GM12891 (cell line): ENCODE data around the gene NPRL2.

Source experiments
- DNase-seq: peaks from one replicate; pipeline ENCODE4 v3.0.0; 2011; ENCODE audit warnings: low spot score; ENCODE audit not compliant: insufficient read length
- FAIRE-seq: peaks from 2 replicates; lab custom pipeline; 2011; peaks lifted over from hg19 to GRCh38; lab: Jason Lieb, UNC
- PAX5 ChIP-seq: IDR thresholded peaks from 2 replicates; pipeline ENCODE4 v1.6.1; 2011; ENCODE audit warnings: low read length, moderate library complexity, mild to moderate bottlenecking; ENCODE audit not compliant: insufficient read depth, severe bottlenecking
- POLR2A ChIP-seq: IDR thresholded peaks from 2 replicates; pipeline ENCODE4 v1.6.1; 2011; ENCODE audit warnings: low read depth, low read length, control low read depth
- POLR2AphosphoS5 ChIP-seq: IDR thresholded peaks from 2 replicates; pipeline ENCODE4 v1.6.1; 2011; ENCODE audit warnings: low read depth, low read length, control low read depth
- POU2F2 ChIP-seq: IDR thresholded peaks from 2 replicates; pipeline ENCODE4 v1.6.1; 2011; ENCODE audit warnings: low read depth, mild to moderate bottlenecking, control low read depth, low read length, moderate library complexity
- SPI1 ChIP-seq: IDR thresholded peaks from 2 replicates; pipeline ENCODE4 v1.6.1; 2011; ENCODE audit warnings: low read depth, low read length, control low read depth
- TAF1 ChIP-seq: IDR thresholded peaks from 2 replicates; pipeline ENCODE4 v1.6.1; 2011; ENCODE audit warnings: low read depth, low read length, control low read depth

The NPRL2 gene

DNA sequence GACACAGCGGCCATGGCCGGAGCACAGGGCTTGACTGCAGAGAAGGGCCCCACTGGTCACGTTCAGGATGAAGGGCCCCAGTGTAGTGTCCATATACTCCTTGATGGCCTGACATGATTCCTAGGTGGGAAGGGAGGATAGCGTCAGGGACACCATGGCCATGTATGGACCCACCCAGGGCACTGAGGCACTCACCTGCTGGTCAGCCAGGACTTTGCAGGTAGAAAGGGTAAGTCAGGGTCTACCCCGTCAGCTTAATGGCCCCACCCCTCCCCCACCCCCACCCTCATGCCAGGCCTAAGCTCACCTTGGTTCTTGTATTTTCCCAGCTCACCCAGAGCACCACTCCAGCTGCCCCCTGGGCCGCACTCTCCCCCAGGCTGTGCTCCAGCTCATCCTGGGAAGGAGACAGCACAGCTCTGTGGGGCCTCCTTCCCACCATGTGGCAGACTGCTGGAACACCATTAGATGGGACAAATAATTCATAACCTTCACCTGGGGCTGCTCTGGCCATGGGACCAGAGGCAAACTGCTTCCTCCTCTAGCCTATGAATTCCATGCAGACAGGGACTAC, 49.8 kb downstream of the NPRL2 start:
- DNase-seq (no peak), FAIRE-seq (no peak)
- TF ChIP-seq POLR2A, result no peak
- no peak for TF ChIP-seq PAX5
- TF ChIP-seq POLR2AphosphoS5, result no peak
- TF ChIP-seq POU2F2, result no peak
- no peak for TF ChIP-seq SPI1
- no peak for TF ChIP-seq TAF1

DNA sequence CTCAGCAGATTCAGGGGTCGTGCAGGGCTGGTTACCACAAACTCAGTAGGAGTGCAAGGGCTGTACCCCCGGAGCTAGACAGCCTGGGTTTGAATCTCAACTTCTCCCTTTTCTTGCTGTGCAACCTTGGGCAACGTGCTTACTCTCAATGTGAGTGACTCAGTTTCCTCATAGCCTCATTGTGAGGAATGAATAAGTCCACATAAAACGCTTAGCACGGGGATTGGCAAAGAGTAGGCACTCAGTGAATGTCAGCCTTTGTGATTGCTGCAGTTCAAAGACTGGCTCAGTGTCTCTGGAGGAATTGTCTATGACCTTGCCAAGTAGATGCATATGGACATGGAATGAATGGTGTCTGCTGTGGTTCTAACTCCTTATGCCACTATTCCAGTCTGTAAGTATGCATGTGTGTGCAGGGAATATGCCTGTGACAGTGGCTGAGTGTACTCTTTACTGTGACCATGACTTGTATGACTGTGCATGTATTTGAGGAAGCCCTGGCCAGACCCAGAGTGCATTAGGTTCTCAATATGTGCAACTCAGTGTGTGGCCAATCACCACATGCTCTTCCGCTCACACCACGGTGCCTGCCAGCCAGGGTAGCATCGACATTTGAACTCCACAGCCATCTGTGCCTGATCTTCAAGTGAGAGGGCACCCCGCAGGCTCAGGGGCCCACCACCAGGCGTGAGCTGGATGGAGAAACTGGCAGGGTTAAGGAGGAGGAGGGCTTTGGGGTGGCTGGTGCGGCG, 50.5 kb downstream of the NPRL2 start:
- TF ChIP-seq SPI1, result peak; percentile 38; the same call in 1 of the 2 replicates
- TF ChIP-seq POLR2AphosphoS5, result no peak
- DNase-seq, result no peak
- no peak for FAIRE-seq

DNA sequence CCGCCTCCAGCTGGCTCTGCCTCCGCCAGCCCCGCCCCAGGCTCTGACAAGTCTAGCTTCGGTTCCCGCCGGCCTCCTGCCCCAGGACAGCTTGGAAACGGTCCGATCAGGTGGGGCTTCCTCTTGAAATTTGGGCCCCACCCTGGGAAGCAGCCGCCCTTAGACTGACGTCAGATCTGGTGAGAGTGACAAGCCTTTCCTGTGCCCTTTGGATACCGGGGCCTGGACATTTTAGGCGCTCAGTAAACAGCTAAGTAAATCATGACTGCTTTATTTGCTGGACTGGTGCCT, 51.0 kb downstream of the NPRL2 start:
- DNase-seq, result no peak
- TF ChIP-seq POU2F2 (no peak), PAX5 (no peak), POLR2AphosphoS5 (no peak), POLR2A (no peak), SPI1 (no peak), TAF1 (no peak)
- no peak for FAIRE-seq

DNA sequence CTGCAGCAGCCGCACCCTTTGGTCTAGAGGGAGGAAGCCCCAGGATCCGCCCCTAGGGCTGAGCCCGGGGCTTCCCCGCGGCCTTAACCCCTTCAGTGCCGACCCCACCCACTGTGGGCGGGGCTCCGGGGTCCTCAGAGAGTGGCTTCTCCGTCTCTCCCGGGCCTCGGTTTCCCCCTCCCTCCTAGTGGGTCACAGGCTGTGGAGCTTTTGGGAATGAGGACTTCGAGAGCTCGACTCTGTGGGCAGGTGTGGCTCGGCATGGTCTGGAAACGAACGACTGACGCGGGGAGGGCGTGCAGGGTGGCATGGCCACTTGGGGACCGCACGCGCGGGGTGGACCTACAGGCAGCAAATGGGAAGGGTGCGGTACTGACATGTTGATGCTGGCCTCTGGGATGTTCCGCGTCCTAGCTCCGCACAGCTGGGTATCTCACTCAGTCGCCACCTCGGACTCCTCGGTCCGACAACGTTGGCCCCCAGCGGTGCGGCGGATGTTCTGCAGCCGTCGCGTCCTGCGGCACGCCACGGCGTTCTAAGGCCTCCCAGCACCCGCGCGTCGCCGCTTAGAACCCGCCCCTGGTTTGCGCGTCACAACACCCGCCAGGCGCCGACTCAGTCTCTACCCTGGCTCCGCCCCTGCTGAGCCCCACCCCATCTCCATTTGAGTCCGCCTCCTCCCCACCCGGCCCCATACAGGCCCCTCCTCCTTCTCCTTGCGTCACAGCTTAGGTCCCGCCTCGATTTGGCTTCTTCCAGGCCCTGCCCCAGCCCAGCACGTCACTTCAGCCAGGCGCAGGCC, 51.5 kb downstream of the NPRL2 start, which contains the start of the genes HYAL3 and NAA80:
HYAL3 (minus strand) TSS at position 570 of the 802 bp plus-strand sequence. CDS start 3,803 bp downstream, outside the sequence.
NAA80 (minus strand) TSS at position 570 of the 802 bp plus-strand sequence. CDS start 1,942 bp downstream, outside the sequence.
- TF ChIP-seq POU2F2 (no peak), TAF1 (no peak), PAX5 (no peak), POLR2AphosphoS5 (peak; percentile 86), POLR2A (peak; percentile 88), SPI1 (peak; percentile 38; the same call in 1 of the 2 replicates)
- peak; percentile 95 for DNase-seq
- FAIRE-seq, result peak; percentile 99

DNA sequence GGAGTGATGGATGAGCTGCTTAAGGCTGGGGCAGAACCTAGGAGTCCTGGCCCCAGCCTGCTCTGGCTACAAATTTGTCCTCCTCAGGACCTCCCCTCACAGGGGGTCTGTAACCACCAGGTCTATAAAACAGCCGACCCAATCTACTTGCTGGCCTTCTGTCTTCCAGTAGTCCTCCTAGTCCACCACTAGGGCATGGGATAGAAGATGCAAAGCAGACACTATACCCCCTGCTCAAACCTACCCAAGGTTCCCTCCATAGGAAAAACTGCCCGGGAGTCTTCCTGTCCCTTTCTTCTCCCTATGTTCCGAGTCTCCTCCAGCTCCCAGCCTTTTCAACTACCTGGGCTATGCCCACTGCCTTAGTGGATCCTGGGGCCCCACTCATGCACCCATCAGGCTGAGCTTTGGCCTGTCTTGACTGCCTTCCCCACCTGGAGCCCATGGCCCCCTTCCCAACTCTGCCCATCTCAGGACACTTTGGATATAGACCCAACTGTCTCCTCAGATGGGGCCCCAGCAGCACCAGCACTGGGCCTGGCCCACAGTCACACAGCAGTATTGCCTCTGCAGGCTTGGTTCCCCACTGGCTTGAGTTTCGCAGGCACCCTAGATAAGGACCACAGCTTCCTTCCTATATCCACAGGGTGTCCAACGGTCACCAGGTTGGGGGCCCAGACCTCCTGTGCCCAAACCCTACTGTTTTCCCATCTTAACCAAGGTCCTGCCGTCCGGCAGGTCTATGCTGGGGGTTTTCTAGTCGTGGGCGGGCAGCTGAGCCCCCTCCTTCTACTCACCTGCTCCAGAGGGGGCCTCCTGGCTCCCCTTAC, 52.5 kb downstream of the NPRL2 start:
- DNase-seq, result no peak
- FAIRE-seq, result peak; percentile 16
- no peak for TF ChIP-seq SPI1
- no peak for TF ChIP-seq PAX5
- no peak for TF ChIP-seq POLR2A
- no peak for TF ChIP-seq POU2F2
- no peak for TF ChIP-seq POLR2AphosphoS5
- TF ChIP-seq TAF1, result no peak

DNA sequence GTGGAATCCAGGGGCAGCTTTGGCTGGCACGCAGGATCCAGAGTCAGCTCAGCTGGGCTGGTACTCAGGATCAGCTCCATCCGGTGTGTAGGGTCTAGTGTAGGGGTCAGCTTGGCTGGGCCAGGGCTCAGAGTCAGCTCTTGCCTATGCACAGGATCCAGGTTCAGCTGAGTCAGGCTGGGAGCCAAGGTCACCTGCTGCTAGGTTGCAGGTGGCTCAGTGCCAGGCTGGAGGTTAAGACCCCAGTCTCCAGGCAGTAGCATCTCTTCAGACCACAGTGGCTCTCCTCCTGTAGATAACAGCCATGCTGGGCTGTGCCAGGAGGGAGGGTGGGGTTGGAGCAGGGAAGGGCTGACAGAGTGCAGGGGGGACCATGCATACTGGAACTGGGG, 53.2 kb downstream of the NPRL2 start:
- FAIRE-seq, result no peak

More for the DNA sequence above, 53.2 kb downstream of the NPRL2 start:
- TF ChIP-seq TAF1 (no peak), POLR2AphosphoS5 (no peak), POU2F2 (no peak), PAX5 (no peak), SPI1 (no peak), POLR2A (no peak)
- DNase-seq, result no peak
